K562 (cell line): Measurements from ENCODE around the gene FETUB.

Experiments used
- BRF1 ChIP-seq: IDR thresholded peaks from 3 replicates; pipeline ENCODE4 v1.6.1; 2011; ENCODE audit warnings: borderline replicate concordance, mild to moderate bottlenecking; ENCODE audit not compliant: insufficient read length; ENCODE audit errors: extremely low read depth
- CBX8 ChIP-seq: fragments of 200-600 bp; sonication (generic); IDR thresholded peaks from 2 replicates; pipeline ENCODE4 v1.6.1; 2012; ENCODE audit warnings: borderline replicate concordance, mixed run types, low read depth, mild to moderate bottlenecking, moderate library complexity, mixed read lengths, low read length, control low read depth, inconsistent platforms; ENCODE audit not compliant: poor library complexity, severe bottlenecking; ENCODE audit errors: extremely low read depth
- ETV6 ChIP-seq, 3 experiments: fragments of 150-350 bp in 1 of 3; sonication (generic) in 1 of 3; formaldehyde crosslinking in 1 of 3; IDR thresholded peaks; 2 replicates each; pipeline versions ENCODE4 v1.6.1 to v1.8.0; 2014 to 2022; ENCODE audit warnings: borderline replicate concordance in 2 of 3, low read depth in 2 of 3, antibody characterized with exemption in 1 of 3, low read length in 1 of 3, mild to moderate bottlenecking in 1 of 3, missing genetic modification reagents in 1 of 3
- MTA2 ChIP-seq: fragments of 450-650 bp; IDR thresholded peaks from 2 replicates; pipeline ENCODE4 v1.6.1; 2016; ENCODE audit warnings: low read depth
- SREBF2 ChIP-seq: sonication (generic); formaldehyde crosslinking; IDR thresholded peaks from 2 replicates; pipeline ENCODE4 v1.4.0; 2020; ENCODE audit warnings: mild to moderate bottlenecking, missing genetic modification reagents
- TBP ChIP-seq: optimal IDR thresholded peaks from 2 replicates; pipeline ENCODE3; 2011; ENCODE audit warnings: low read depth, low read length, improper control_type of control experiment
- TF ChIP-seq, protein P1 (sequence below), 3 experiments: IDR thresholded peaks in 2 of 3; conservative IDR thresholded peaks in 1 of 3; 2 replicates each; pipeline ENCODE4 v1.5.1; 2011 to 2012; ENCODE audit warnings: low read length in 3 of 3, mild to moderate bottlenecking in 3 of 3, control low read depth in 2 of 3, improper control_type of control experiment in 1 of 3, inconsistent platforms in 1 of 3, low read depth in 1 of 3, mixed read lengths in 1 of 3, moderate library complexity in 1 of 3; ENCODE audit not compliant: insufficient read depth in 2 of 3
- TF ChIP-seq, protein P2 (sequence below): fragments of 450-650 bp; conservative IDR thresholded peaks from 2 replicates; pipeline ENCODE4 v1.6.1; 2016; ENCODE audit warnings: missing genetic modification characterization, low read depth, mild to moderate bottlenecking, missing compliant biosample characterization, moderate library complexity

DNA sequence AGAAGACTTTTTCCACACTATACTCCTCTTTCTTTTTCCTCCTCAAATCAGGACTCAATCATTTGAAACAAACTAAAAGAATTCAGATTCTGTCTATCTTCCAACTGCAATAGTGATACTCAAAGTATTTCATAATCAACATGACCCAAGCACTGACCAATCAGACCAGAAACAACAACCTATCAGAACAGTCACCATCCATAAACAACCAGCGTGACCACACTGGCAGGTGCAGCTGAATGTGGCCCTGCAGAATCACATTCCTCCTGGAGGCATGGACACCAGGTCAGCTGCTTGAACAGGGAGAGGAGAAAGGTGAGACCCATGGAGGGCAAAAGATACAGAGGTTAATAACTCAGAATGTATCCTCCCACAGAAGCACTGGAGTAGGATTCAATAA lies 39.0 kb downstream of the FETUB start:
- TF ChIP-seq SREBF2 (no peak), BRF1 (no peak), ETV6 (IDR thresholded peaks at IDR 0.05; ENCODE audit: borderline replicate concordance in 1 of 2, low read depth in 2 of 2, low read length in 1 of 2) (no peak), ETV6 (CRISPR knock-in tag; IDR thresholded peaks at IDR 0.05; ENCODE audit: borderline replicate concordance) (no peak), CBX8 (no peak), MTA2 (no peak), TBP (no peak)
- TF ChIP-seq, protein P1, sequence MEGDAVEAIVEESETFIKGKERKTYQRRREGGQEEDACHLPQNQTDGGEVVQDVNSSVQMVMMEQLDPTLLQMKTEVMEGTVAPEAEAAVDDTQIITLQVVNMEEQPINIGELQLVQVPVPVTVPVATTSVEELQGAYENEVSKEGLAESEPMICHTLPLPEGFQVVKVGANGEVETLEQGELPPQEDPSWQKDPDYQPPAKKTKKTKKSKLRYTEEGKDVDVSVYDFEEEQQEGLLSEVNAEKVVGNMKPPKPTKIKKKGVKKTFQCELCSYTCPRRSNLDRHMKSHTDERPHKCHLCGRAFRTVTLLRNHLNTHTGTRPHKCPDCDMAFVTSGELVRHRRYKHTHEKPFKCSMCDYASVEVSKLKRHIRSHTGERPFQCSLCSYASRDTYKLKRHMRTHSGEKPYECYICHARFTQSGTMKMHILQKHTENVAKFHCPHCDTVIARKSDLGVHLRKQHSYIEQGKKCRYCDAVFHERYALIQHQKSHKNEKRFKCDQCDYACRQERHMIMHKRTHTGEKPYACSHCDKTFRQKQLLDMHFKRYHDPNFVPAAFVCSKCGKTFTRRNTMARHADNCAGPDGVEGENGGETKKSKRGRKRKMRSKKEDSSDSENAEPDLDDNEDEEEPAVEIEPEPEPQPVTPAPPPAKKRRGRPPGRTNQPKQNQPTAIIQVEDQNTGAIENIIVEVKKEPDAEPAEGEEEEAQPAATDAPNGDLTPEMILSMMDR (IDR thresholded peaks at IDR 0.05 in 2 of 3, conservative IDR thresholded peaks at IDR 0.05 in 1 of 3; ENCODE audit: insufficient read depth in 2 of 3, low read depth in 1 of 3, low read length in 3 of 3), result no peak
- TF ChIP-seq, protein P2, sequence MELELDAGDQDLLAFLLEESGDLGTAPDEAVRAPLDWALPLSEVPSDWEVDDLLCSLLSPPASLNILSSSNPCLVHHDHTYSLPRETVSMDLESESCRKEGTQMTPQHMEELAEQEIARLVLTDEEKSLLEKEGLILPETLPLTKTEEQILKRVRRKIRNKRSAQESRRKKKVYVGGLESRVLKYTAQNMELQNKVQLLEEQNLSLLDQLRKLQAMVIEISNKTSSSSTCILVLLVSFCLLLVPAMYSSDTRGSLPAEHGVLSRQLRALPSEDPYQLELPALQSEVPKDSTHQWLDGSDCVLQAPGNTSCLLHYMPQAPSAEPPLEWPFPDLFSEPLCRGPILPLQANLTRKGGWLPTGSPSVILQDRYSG, result no peak
